ENCODE measurements around the gene DYNC1LI2.

Gene DYNC1LI2

GRCh38 chr16:66740533-66740932 lies 10.9 kb downstream of the DYNC1LI2 start:
- no peak for DNase-seq (ENCODE audit: low read depth in 1 of 2, low spot score in 1 of 2)

GRCh38 chr16:66740010-66740409 lies 11.4 kb downstream of the DYNC1LI2 start:
- no peak for DNase-seq (ENCODE audit: low read depth in 1 of 2, low spot score in 1 of 2)

GRCh38 chr16:66735891-66736290 lies 15.5 kb downstream of the DYNC1LI2 start:
- no peak for DNase-seq (ENCODE audit: low read depth in 1 of 2, low spot score in 1 of 2)

GRCh38 chr16:66731101-66731500 lies 20.3 kb downstream of the DYNC1LI2 start:
- DNase-seq (ENCODE audit: low read depth in 1 of 2, low spot score in 1 of 2): no peak

- no peak for DNase-seq (ENCODE audit: low read depth in 1 of 2, low spot score in 1 of 2)
Observed at GRCh38 chr16:66728804-66729203, 22.6 kb downstream of the DYNC1LI2 start.

- no peak for DNase-seq (ENCODE audit: low read depth in 1 of 2, low spot score in 1 of 2)
Observed at GRCh38 chr16:66728117-66728787, 23.2 kb downstream of the DYNC1LI2 start.

- no peak for DNase-seq (ENCODE audit: low read depth in 1 of 2, low spot score in 1 of 2)
Observed at GRCh38 chr16:66720766-66721165, 30.6 kb downstream of the DYNC1LI2 start.

GRCh38 chr16:66719246-66719645 lies 32.2 kb downstream of the DYNC1LI2 start:
- DNase-seq (ENCODE audit: low read depth in 1 of 2, low spot score in 1 of 2): no peak

GRCh38 chr16:66717776-66718175 lies 33.6 kb downstream of the DYNC1LI2 start:
- DNase-seq (ENCODE audit: low read depth in 1 of 2, low spot score in 1 of 2): no peak

GRCh38 chr16:66717112-66717675 lies 34.2 kb downstream of the DYNC1LI2 start:
- no peak for DNase-seq (ENCODE audit: low read depth in 1 of 2, low spot score in 1 of 2)

- DNase-seq (ENCODE audit: low read depth in 1 of 2, low spot score in 1 of 2): no peak
Observed at GRCh38 chr16:66714654-66715307, 36.6 kb downstream of the DYNC1LI2 start.

- DNase-seq (ENCODE audit: low read depth in 1 of 2, low spot score in 1 of 2): no peak
Observed at GRCh38 chr16:66714062-66714461, 37.3 kb downstream of the DYNC1LI2 start.

GRCh38 chr16:66713076-66713475 lies 38.3 kb downstream of the DYNC1LI2 start:
- no peak for DNase-seq (ENCODE audit: low read depth in 1 of 2, low spot score in 1 of 2)

- DNase-seq (ENCODE audit: low read depth in 1 of 2, low spot score in 1 of 2): no peak
Observed at GRCh38 chr16:66712512-66712911, 38.9 kb downstream of the DYNC1LI2 start.

GRCh38 chr16:66711581-66711980 lies 39.8 kb downstream of the DYNC1LI2 start:
- no peak for DNase-seq (ENCODE audit: low read depth in 1 of 2, low spot score in 1 of 2)

GRCh38 chr16:66706506-66706880 lies 44.9 kb downstream of the DYNC1LI2 start:
- no peak for DNase-seq (ENCODE audit: low read depth in 1 of 2, low spot score in 1 of 2)

- DNase-seq (ENCODE audit: low read depth in 1 of 2, low spot score in 1 of 2): no peak
Observed at GRCh38 chr16:66705790-66706505, 45.5 kb downstream of the DYNC1LI2 start.

GRCh38 chr16:66703406-66704215 lies 47.8 kb downstream of the DYNC1LI2 start:
- DNase-seq (ENCODE audit: low read depth in 1 of 2, low spot score in 1 of 2): no peak

- DNase-seq (ENCODE audit: low read depth in 1 of 2, low spot score in 1 of 2): no peak
Observed at GRCh38 chr16:66701516-66701915, 49.9 kb downstream of the DYNC1LI2 start.

GRCh38 chr16:66701026-66701425 lies 50.4 kb downstream of the DYNC1LI2 start:
- no peak for DNase-seq (ENCODE audit: low read depth in 1 of 2, low spot score in 1 of 2)

GRCh38 chr16:66699898-66700297 lies 51.5 kb downstream of the DYNC1LI2 start:
- DNase-seq (ENCODE audit: low read depth in 1 of 2, low spot score in 1 of 2): no peak

Measured in stimulated activated CD4-positive, alpha-beta T cell treated with anti-CD3 and anti-CD28 coated beads, Interleukin-15, amount 100 ng/mL, for 1 hour (primary cell).